Measurements from ENCODE around the gene RRP8. TPM values are rescaled to one million over a fixed set of nuclear protein-coding genes. Genes with fewer than 3 reads are reported as not detected.

Gene RRP8
- polyA plus RNA-seq, 1 donor from 2014 or later = 23.4 TPM

DNA sequence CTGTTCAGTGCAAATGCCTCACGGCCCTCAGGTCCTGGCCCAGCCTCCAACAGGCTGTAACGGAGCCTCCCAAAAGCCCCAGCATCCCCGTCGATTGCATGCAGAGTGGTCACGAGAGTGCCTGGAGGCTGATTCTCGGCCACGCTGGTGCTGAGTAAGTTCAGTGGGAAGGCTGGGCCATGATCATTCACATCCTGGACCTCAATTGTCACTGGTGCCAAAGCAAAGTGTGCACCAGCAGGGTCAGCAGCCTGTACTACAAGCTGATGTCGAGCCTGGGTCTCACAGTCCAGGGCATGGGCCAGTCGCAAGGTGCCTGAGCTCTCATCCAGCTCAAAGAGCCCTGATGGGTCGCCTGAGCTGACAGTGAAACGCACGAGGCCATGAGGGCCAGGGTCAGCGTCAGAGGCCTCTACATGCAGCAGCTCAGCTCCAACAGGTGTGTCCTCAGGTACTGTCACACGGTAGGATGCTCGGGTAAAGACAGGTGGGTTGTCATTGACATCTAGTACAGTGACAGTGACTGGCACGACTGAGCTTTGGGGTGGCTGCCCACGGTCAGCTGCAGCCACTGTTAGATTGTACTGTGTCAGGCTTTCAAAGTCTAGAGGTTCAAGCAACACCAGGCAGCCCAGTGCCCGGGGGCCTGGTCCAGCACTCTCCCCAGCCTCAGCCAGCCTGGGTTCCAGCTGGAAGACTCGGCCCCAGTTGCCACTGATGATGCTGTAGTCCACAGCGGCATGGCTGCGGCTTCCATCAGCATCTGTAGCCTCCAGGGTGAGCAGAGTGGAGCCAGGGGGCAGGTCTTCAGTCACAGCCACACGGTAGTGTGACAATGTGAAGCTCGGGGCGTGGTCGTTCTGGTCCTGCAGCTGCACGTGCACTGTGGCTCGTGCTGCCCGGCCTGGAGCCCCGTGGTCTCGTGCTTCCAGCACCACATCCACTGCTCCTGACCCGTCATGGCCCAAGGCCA lies 20.3 kb upstream of the RRP8 start:
- Histone ChIP-seq H4K20me1 (ENCODE audit: insufficient read depth) (no peaks in the 10 kb centered on the region), H3K9me2 (ENCODE audit: insufficient read depth, low read length) (no peaks in the 10 kb centered on the region), H3K27me3 (ENCODE audit: insufficient read depth, low read depth, low read length) (no peaks in the 10 kb centered on the region), H3K9ac (ENCODE audit: low read length) (no peak overlapping the region), H2AFZ (ENCODE audit: low read depth, low read length) (no peak overlapping the region), H3F3A (ENCODE audit: insufficient read depth, low read length, poor library complexity, severe bottlenecking) (no peaks in the 10 kb centered on the region), H3K4me3 (ENCODE audit: low read length) (no peak overlapping the region), H3K36me3 (ENCODE audit: insufficient read depth, low read length) (peaks cover 7% of the 10 kb centered on the region), H3K4me2 (ENCODE audit: low read length) (no peak overlapping the region), H3K79me2 (replicated peaks; ENCODE audit: insufficient read depth, low read length) (no peaks in the 10 kb centered on the region), H3K9me3 (ENCODE audit: low read length) (no peaks in the 10 kb centered on the region), H3K27ac (ENCODE audit: low read length) (no peak overlapping the region)
- no peak for TF ChIP-seq TAF1 (IDR thresholded peaks at IDR 0.05; ENCODE audit: low read depth)
- TF ChIP-seq EP300 (conservative IDR thresholded peaks at IDR 0.05; ENCODE audit: poor library complexity, severe bottlenecking) = no peak
- no peak for TF ChIP-seq RAD21 (conservative IDR thresholded peaks at IDR 0.05)
- no peak for TF ChIP-seq SMC3 (conservative IDR thresholded peaks at IDR 0.05; ENCODE audit: poor library complexity)
- no peak for TF ChIP-seq EZH2 (IDR thresholded peaks at IDR 0.05; ENCODE audit: borderline replicate concordance, insufficient read depth, low read length, poor library complexity, severe bottlenecking)
- TF ChIP-seq, protein P1, sequence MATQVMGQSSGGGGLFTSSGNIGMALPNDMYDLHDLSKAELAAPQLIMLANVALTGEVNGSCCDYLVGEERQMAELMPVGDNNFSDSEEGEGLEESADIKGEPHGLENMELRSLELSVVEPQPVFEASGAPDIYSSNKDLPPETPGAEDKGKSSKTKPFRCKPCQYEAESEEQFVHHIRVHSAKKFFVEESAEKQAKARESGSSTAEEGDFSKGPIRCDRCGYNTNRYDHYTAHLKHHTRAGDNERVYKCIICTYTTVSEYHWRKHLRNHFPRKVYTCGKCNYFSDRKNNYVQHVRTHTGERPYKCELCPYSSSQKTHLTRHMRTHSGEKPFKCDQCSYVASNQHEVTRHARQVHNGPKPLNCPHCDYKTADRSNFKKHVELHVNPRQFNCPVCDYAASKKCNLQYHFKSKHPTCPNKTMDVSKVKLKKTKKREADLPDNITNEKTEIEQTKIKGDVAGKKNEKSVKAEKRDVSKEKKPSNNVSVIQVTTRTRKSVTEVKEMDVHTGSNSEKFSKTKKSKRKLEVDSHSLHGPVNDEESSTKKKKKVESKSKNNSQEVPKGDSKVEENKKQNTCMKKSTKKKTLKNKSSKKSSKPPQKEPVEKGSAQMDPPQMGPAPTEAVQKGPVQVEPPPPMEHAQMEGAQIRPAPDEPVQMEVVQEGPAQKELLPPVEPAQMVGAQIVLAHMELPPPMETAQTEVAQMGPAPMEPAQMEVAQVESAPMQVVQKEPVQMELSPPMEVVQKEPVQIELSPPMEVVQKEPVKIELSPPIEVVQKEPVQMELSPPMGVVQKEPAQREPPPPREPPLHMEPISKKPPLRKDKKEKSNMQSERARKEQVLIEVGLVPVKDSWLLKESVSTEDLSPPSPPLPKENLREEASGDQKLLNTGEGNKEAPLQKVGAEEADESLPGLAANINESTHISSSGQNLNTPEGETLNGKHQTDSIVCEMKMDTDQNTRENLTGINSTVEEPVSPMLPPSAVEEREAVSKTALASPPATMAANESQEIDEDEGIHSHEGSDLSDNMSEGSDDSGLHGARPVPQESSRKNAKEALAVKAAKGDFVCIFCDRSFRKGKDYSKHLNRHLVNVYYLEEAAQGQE (IDR thresholded peaks at IDR 0.05; ENCODE audit: borderline replicate concordance) = no peak
- TF ChIP-seq MXI1 (conservative IDR thresholded peaks at IDR 0.05; ENCODE audit: poor library complexity, severe bottlenecking) = no peak

- Histone ChIP-seq H3K4me2 (ENCODE audit: low read length) (no peak overlapping the region), H3K9ac (ENCODE audit: low read length) (no peak overlapping the region), H3K9me3 (ENCODE audit: low read length) (no peaks in the 10 kb centered on the region), H3K27ac (ENCODE audit: low read length) (no peak overlapping the region), H2AFZ (ENCODE audit: low read depth, low read length) (no peak overlapping the region), H3K36me3 (ENCODE audit: insufficient read depth, low read length) (peaks cover 7% of the 10 kb centered on the region), H3F3A (ENCODE audit: insufficient read depth, low read length, poor library complexity, severe bottlenecking) (no peaks in the 10 kb centered on the region), H4K20me1 (ENCODE audit: insufficient read depth) (no peaks in the 10 kb centered on the region), H3K9me2 (ENCODE audit: insufficient read depth, low read length) (no peaks in the 10 kb centered on the region), H3K79me2 (replicated peaks; ENCODE audit: insufficient read depth, low read length) (no peaks in the 10 kb centered on the region), H3K4me3 (ENCODE audit: low read length) (no peak overlapping the region), H3K27me3 (ENCODE audit: insufficient read depth, low read depth, low read length) (no peaks in the 10 kb centered on the region)
- TF ChIP-seq SMC3 (conservative IDR thresholded peaks at IDR 0.05; ENCODE audit: poor library complexity) = no peak
- no peak for TF ChIP-seq CTCF (IDR thresholded peaks at IDR 0.05; ENCODE audit: poor library complexity, severe bottlenecking)
- TF ChIP-seq MXI1 (conservative IDR thresholded peaks at IDR 0.05; ENCODE audit: poor library complexity, severe bottlenecking) = no peak
- no peak for TF ChIP-seq POLR2AphosphoS5 (IDR thresholded peaks at IDR 0.05)
- TF ChIP-seq TAF1 (IDR thresholded peaks at IDR 0.05; ENCODE audit: low read depth) = no peak
- no peak for TF ChIP-seq EZH2 (IDR thresholded peaks at IDR 0.05; ENCODE audit: borderline replicate concordance, insufficient read depth, low read length, poor library complexity, severe bottlenecking)
- no peak for TF ChIP-seq RAD21 (conservative IDR thresholded peaks at IDR 0.05)
- TF ChIP-seq, protein P1 (IDR thresholded peaks at IDR 0.05; ENCODE audit: borderline replicate concordance) = no peak
- TF ChIP-seq EP300 (conservative IDR thresholded peaks at IDR 0.05; ENCODE audit: poor library complexity, severe bottlenecking) = no peak
Observed at GRCh38 chr11:6622261-6623171, 19.1 kb upstream of the RRP8 start.

All from neural cell (in vitro differentiated cells).